H9 (cell line): ENCODE measurements around the gene OR4Q2. TPM values are rescaled to one million over a fixed set of nuclear protein-coding genes. Genes with fewer than 3 reads are reported as not detected.

Experiments used
- DNase-seq: peaks from one replicate; pipeline ENCODE4 v3.0.0-alpha.2; 2017
- H2AFZ ChIP-seq: one replicate; pipeline ENCODE4 v1.6.1; 2013; ENCODE audit warnings: mild to moderate bottlenecking, low read length, control low read depth, moderate library complexity
- H2AK5ac ChIP-seq: 2 replicates; pipeline ENCODE4 v1.6.1; 2013; ENCODE audit warnings: low read length, control low read depth, mixed read lengths; ENCODE audit not compliant: insufficient read length
- H2BK120ac ChIP-seq: one replicate; pipeline ENCODE4 v1.6.1; 2013; ENCODE audit warnings: low read depth, mild to moderate bottlenecking, low read length, control low read depth, inconsistent platforms; ENCODE audit not compliant: poor library complexity, severe bottlenecking
- H2BK12ac ChIP-seq: 2 replicates; pipeline ENCODE4 v1.6.1; 2013; ENCODE audit warnings: low read length, control low read depth, mixed read lengths, low read depth; ENCODE audit not compliant: insufficient read length
- H2BK15ac ChIP-seq: 2 replicates; pipeline ENCODE4 v1.6.1; 2013; ENCODE audit warnings: low read depth, low read length, control low read depth
- H2BK20ac ChIP-seq: one replicate; pipeline ENCODE4 v1.6.1; 2013; ENCODE audit warnings: low read depth, mild to moderate bottlenecking, low read length, control low read depth, inconsistent platforms; ENCODE audit not compliant: poor library complexity, severe bottlenecking
- H2BK5ac ChIP-seq: 2 replicates; pipeline ENCODE4 v1.6.1; 2013; ENCODE audit warnings: low read length, control low read depth, mixed read lengths; ENCODE audit not compliant: insufficient read length
- H3K14ac ChIP-seq: 2 replicates; pipeline ENCODE4 v1.6.1; 2013; ENCODE audit warnings: low read length, control low read depth; ENCODE audit not compliant: insufficient read depth
- H3K18ac ChIP-seq: 2 replicates; pipeline ENCODE4 v1.6.1; 2013; ENCODE audit warnings: low read depth, mild to moderate bottlenecking, mixed read lengths, low read length, control low read depth; ENCODE audit not compliant: insufficient read length
- H3K23ac ChIP-seq: 2 replicates; pipeline ENCODE4 v1.6.1; 2013; ENCODE audit warnings: low read length, control low read depth, mixed read lengths, low read depth; ENCODE audit not compliant: insufficient read length
- H3K23me2 ChIP-seq: 2 replicates; pipeline ENCODE4 v1.6.1; 2013; ENCODE audit warnings: low read depth, mild to moderate bottlenecking, mixed read lengths, low read length, control low read depth; ENCODE audit not compliant: insufficient read length, poor library complexity, severe bottlenecking
- H3K27ac ChIP-seq: 2 replicates; pipeline ENCODE4 v1.5.1; 2013; ENCODE audit warnings: low read length, control low read depth, mixed read lengths, low read depth; ENCODE audit not compliant: insufficient read length
- H3K27me3 ChIP-seq: 2 replicates; pipeline ENCODE4 v1.6.1; 2013; ENCODE audit warnings: low read length, control low read depth, inconsistent platforms; ENCODE audit not compliant: insufficient read depth
- H3K4ac ChIP-seq: 2 replicates; pipeline ENCODE4 v1.6.1; 2013; ENCODE audit warnings: low read depth, mild to moderate bottlenecking, control low read depth, inconsistent platforms, low read length, moderate library complexity
- H3K4me1 ChIP-seq: 2 replicates; pipeline ENCODE4 v1.6.1; 2013; ENCODE audit warnings: low read length, control low read depth, inconsistent platforms; ENCODE audit not compliant: insufficient read depth
- H3K4me2 ChIP-seq: 2 replicates; pipeline ENCODE4 v1.6.1; 2013; ENCODE audit warnings: low read length, control low read depth, mixed read lengths; ENCODE audit not compliant: insufficient read length, insufficient read depth
- H3K56ac ChIP-seq: 2 replicates; pipeline ENCODE4 v1.6.1; 2013; ENCODE audit warnings: low read depth, mild to moderate bottlenecking, mixed read lengths, low read length, control low read depth; ENCODE audit not compliant: insufficient read length
- H3K79me1 ChIP-seq: 2 replicates; pipeline ENCODE4 v1.6.1; 2013; ENCODE audit warnings: low read depth, mild to moderate bottlenecking, moderate library complexity, low read length, control low read depth, inconsistent platforms; ENCODE audit not compliant: insufficient read depth, poor library complexity, severe bottlenecking
- H3K79me2 ChIP-seq: 2 replicates; pipeline ENCODE4 v1.6.1; 2013; ENCODE audit warnings: low read length, control low read depth, inconsistent platforms; ENCODE audit not compliant: insufficient read depth
- H3K9ac ChIP-seq: 2 replicates; pipeline ENCODE4 v1.6.1; 2013; ENCODE audit warnings: low read length, control low read depth, mixed read lengths; ENCODE audit not compliant: insufficient read length; ENCODE audit errors: extremely low read depth
- H3K9me3 ChIP-seq: one replicate; pipeline ENCODE4 v1.6.1; 2013; ENCODE audit warnings: low read depth, low read length, inconsistent platforms; ENCODE audit not compliant: control insufficient read depth
- H3T11ph ChIP-seq: one replicate; pipeline ENCODE4 v1.6.1; 2013; ENCODE audit warnings: mild to moderate bottlenecking, low read length, control low read depth, inconsistent platforms
- H4K20me1 ChIP-seq: one replicate; pipeline ENCODE4 v1.6.1; 2013; ENCODE audit not compliant: control insufficient read depth, insufficient read length, insufficient read depth
- H4K5ac ChIP-seq: 2 replicates; pipeline ENCODE4 v1.6.1; 2013; ENCODE audit warnings: low read depth, mild to moderate bottlenecking, mixed read lengths, low read length, control low read depth; ENCODE audit not compliant: insufficient read length
- H4K8ac ChIP-seq: replicated peaks from 2 replicates; pipeline ENCODE4 v1.6.1; 2013; ENCODE audit warnings: low read length, control low read depth, mixed read lengths, low read depth; ENCODE audit not compliant: insufficient read length
- H4K91ac ChIP-seq: 2 replicates; pipeline ENCODE4 v1.6.1; 2013; ENCODE audit warnings: low read depth, mild to moderate bottlenecking, moderate library complexity, mixed read lengths, low read length, control low read depth; ENCODE audit not compliant: insufficient read length
- H3K27ac Mint-ChIP-seq, 3 experiments: 2 replicates in 2 of 3; 3 replicates in 1 of 3; pipeline ENCODE4 v1.8.0; 2020 to 2021; ENCODE audit warnings: mixed read lengths in 3 of 3, mild to moderate bottlenecking in 1 of 3, moderate library complexity in 1 of 3
- H3K27me3 Mint-ChIP-seq: 2 replicates; pipeline ENCODE4 v1.8.0; 2021; ENCODE audit warnings: low read depth, mild to moderate bottlenecking, moderate library complexity, mixed read lengths
- H3K36me3 Mint-ChIP-seq, 3 experiments: 2 replicates in 2 of 3; 3 replicates in 1 of 3; pipeline ENCODE4 v1.8.0; 2020 to 2021; ENCODE audit warnings: low read depth in 3 of 3, mixed read lengths in 3 of 3; ENCODE audit not compliant: insufficient read depth in 1 of 3
- H3K4me1 Mint-ChIP-seq, 2 experiments: 2 replicates each; pipeline ENCODE4 v1.8.0; 2020; ENCODE audit warnings: mixed read lengths in 2 of 2
- H3K4me3 Mint-ChIP-seq, 2 experiments: 2 replicates in 1 of 2; 3 replicates in 1 of 2; pipeline ENCODE4 v1.8.0; 2020 to 2021; ENCODE audit warnings: mild to moderate bottlenecking in 2 of 2, mixed read lengths in 2 of 2, moderate library complexity in 1 of 2
- H3K9me3 Mint-ChIP-seq, 2 experiments: 2 replicates in 1 of 2; 3 replicates in 1 of 2; pipeline ENCODE4 v1.8.0; 2020; ENCODE audit warnings: mild to moderate bottlenecking in 2 of 2, mixed read lengths in 2 of 2, moderate library complexity in 1 of 2
- CTCF ChIP-seq: fragments of 200-600 bp; sonication (generic); conservative IDR thresholded peaks from 3 replicates; pipeline ENCODE4 v1.8.0; 2021; ENCODE audit warnings: antibody characterized with exemption, mild to moderate bottlenecking
- WGBS: extraction: QIAGEN DNeasy Blood & Tissue Kit; methylation state at CpG from one replicate; pipeline ENCODE4 v1.1.7; 2013; ENCODE audit warnings: missing lambda C conversion rate, low lambda C conversion rate, mixed read lengths; ENCODE audit not compliant: insufficient read length; ENCODE audit errors: extremely low coverage; 5-methylcytosine and 5-hydroxymethylcytosine counted together
- total RNA-seq: library from RNA; stranded (reverse); gene quantifications from 2 replicates; pipeline ENCODE4 v1.2.1, GENCODE V29; 2021

Gene OR4Q2
- total RNA-seq, 1 experiment from 2014 or later, result not detected

- Histone ChIP-seq H2BK120ac (no peak overlapping the region), H3K27ac (no peak overlapping the region), H4K8ac (no peak overlapping the region), H3K79me2 (no peaks in the 10 kb centered on the region), H3K56ac (no peak overlapping the region), H3K4me2 (no peak overlapping the region), H2AK5ac (no peak overlapping the region), H2AFZ (no peak overlapping the region), H3K18ac (no peak overlapping the region), H3K23me2 (no peaks in the 10 kb centered on the region), H3K9me3 (peaks cover 33% of the 10 kb centered on the region), H3K4ac (no peak overlapping the region), H2BK12ac (no peak overlapping the region), H4K5ac (no peak overlapping the region), H2BK5ac (no peak overlapping the region), H3K27me3 (no peaks in the 10 kb centered on the region), H2BK20ac (no peak overlapping the region), H2BK15ac (no peak overlapping the region), H3K79me1 (no peaks in the 10 kb centered on the region), H4K20me1 (no peaks in the 10 kb centered on the region), H3T11ph (no peak overlapping the region), H3K4me1 (no peaks in the 10 kb centered on the region), H4K91ac (no peak overlapping the region), H3K14ac (no peak overlapping the region), H3K9ac (no peak overlapping the region), H3K23ac (no peak overlapping the region)
- TF ChIP-seq CTCF, result no peak
- Mint-ChIP-seq H3K27ac (no peak overlapping the region), H3K36me3 (peaks cover 0 to 12% (median 11%) of the 10 kb centered on the region in 3 experiments; a peak in 3 of 7 replicates), H3K9me3 (peaks cover 59 to 61% of the 10 kb centered on the region in 2 experiments), H3K4me1 (no peaks in the 10 kb centered on the region), H3K4me3 (no peak overlapping the region), H3K27me3 (no peaks in the 10 kb centered on the region; the same call in 1 of the 2 replicates)
- DNase-seq, result no peak
- no CpG with 5 or more reads among the region's 1 CpG for WGBS
Observed at GRCh38 chr14:19974844-19975243, 27.1 kb upstream of the OR4Q2 start.
